GM21529 (cell line): ENCODE measurements around the gene SCUBE1.
"Not testable (repeated sequence)": the region's sequence is repeated elsewhere in the genome, so short reads cannot be mapped to it uniquely, and the experiment has no call there.

Experiments
- ATAC-seq: cut with Tn5 transposase; IDR thresholded peaks from one replicate; pipeline ENCODE4 v1.9.1; 2021; ENCODE audit not compliant: unreplicated experiment

Gene SCUBE1

GRCh38 chr22:43281394-43281793, 61.8 kb downstream of the SCUBE1 start:
- no peak for ATAC-seq

GRCh38 chr22:43280523-43280886, 62.7 kb downstream of the SCUBE1 start:
- ATAC-seq: not testable (repeated sequence)

GRCh38 chr22:43279867-43280522, 63.2 kb downstream of the SCUBE1 start:
- ATAC-seq: no peak

GRCh38 chr22:43277987-43278601, 65.1 kb downstream of the SCUBE1 start:
- no peak for ATAC-seq

- no peak for ATAC-seq
Observed at GRCh38 chr22:43277091-43277490, 66.1 kb downstream of the SCUBE1 start.

GRCh38 chr22:43276321-43276720, 66.9 kb downstream of the SCUBE1 start:
- no peak for ATAC-seq

- no peak for ATAC-seq
Observed at GRCh38 chr22:43275545-43276317, 67.4 kb downstream of the SCUBE1 start.

- ATAC-seq: no peak
Observed at GRCh38 chr22:43274595-43275240, 68.5 kb downstream of the SCUBE1 start.

GRCh38 chr22:43273902-43274484, 69.2 kb downstream of the SCUBE1 start:
- no peak for ATAC-seq

GRCh38 chr22:43272869-43273318, 70.3 kb downstream of the SCUBE1 start:
- ATAC-seq: no peak

GRCh38 chr22:43272301-43272700, 70.9 kb downstream of the SCUBE1 start:
- ATAC-seq: no peak

- no peak for ATAC-seq
Observed at GRCh38 chr22:43270949-43271348, 72.2 kb downstream of the SCUBE1 start.

- no peak for ATAC-seq
Observed at GRCh38 chr22:43270314-43270908, 72.8 kb downstream of the SCUBE1 start.

GRCh38 chr22:43269646-43270045, 73.5 kb downstream of the SCUBE1 start:
- ATAC-seq: no peak

- ATAC-seq: no peak
Observed at GRCh38 chr22:43269246-43269645, 73.9 kb downstream of the SCUBE1 start.

- ATAC-seq: no peak
Observed at GRCh38 chr22:43267981-43268660, 75.1 kb downstream of the SCUBE1 start.

GRCh38 chr22:43267332-43267980, 75.7 kb downstream of the SCUBE1 start:
- ATAC-seq: no peak

GRCh38 chr22:43266076-43266475, 77.1 kb downstream of the SCUBE1 start:
- no peak for ATAC-seq

GRCh38 chr22:43263645-43264514, 79.3 kb downstream of the SCUBE1 start:
- peak; percentile 70 for ATAC-seq
